GM19468 (cell line): ENCODE data around the gene CWF19L1.

Experiments
- ATAC-seq: cut with Tn5 transposase; IDR thresholded peaks from one replicate; pipeline ENCODE4 v1.9.1; 2021; ENCODE audit warnings: mild to moderate bottlenecking, moderate library complexity, moderate number of reproducible peaks; ENCODE audit not compliant: unreplicated experiment; ENCODE audit errors: extremely low read depth

Gene CWF19L1

GRCh38 chr10:100184426-100184825 is 83.0 kb downstream of the CWF19L1 start:
- ATAC-seq = no peak

GRCh38 chr10:100183481-100183880 is 84.0 kb downstream of the CWF19L1 start:
- no peak for ATAC-seq

- ATAC-seq = no peak
Measured at GRCh38 chr10:100182908-100183307, 84.5 kb downstream of the CWF19L1 start.
